GDM1 (cell line): Measurements from ENCODE around the gene TGFB1.
A peak's percentile ranks its signal among the peaks of the same experiment; 100 is the strongest.
"Not testable (repeated sequence)": the region's sequence is repeated elsewhere in the genome, so short reads cannot be mapped to it uniquely, and the experiment has no call there.

Experiments
- DNase-seq: peaks from one replicate; lab custom pipeline; 2025; lab: John Stamatoyannopoulos, UW

TGFB1 gene

DNA sequence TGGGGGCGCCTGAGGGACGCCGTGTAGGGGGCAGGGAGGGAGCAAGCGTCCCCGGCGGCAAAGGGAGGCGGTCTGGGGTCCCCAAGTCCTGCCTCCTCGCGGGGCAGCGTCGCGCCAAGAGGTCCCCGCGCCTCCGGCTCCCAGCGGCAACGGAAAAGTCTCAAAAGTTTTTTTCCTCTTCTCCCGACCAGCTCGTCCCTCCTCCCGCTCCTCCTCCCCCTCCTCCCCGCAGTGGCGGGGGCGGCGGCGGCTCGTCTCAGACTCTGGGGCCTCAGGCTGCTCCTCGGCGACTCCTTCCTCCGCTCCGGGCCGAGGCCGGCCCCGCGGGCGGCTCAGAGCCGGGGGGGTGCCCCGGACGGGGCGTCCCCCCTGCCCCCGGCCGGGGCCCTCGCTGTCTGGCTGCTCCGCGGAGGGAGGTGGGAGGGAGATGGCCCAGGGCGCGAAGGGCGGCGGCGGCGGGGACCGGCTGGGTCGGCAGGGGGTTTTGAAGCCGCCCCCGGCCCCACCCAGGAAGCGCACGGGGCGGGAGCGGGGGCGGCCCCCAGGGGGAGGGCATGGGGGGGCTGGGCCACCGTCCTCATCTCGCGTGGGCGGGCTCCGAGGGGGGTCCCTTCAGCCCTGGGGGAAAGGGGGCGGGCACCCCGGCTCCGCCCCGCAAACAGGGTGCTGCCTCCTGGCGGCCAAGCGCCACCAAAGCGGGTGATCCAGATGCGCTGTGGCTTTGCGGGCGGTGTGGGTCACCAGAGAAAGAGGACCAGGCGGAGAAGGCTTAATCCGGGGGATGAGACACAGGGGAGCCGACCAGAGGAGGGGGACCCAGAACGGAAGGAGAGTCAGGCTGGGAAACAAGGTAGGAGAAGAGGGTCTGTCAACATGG lies at the start of gene TGFB1:
Gene TGFB1 (minus strand): TSS at position 457 of the 877 bp plus-strand sequence. CDS start 878 bp downstream, outside the sequence.
- DNase-seq: peak; percentile 86

DNA sequence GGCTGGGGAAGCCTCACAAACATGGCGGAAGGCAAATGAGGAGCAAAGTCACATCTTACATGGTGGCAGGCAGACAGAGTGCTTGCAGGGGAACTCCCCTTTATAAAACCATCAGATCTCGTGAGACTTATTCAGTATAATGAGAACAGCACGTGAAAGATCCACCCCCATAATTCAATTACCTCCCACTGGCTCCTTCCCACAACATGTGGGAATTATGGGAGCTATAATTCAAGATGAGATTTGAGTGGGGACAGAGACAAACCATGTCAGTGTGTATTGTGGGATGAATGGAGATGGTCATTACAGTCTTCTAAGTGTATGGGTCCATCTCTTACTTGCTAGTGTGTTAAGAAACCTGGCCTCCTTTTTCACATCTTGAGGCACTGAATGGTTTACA lies 48.3 kb upstream of the TGFB1 start:
- DNase-seq: no peak

- no peak for DNase-seq
Measured at GRCh38 chr19:41401483-41401882, 47.8 kb upstream of the TGFB1 start.

DNA sequence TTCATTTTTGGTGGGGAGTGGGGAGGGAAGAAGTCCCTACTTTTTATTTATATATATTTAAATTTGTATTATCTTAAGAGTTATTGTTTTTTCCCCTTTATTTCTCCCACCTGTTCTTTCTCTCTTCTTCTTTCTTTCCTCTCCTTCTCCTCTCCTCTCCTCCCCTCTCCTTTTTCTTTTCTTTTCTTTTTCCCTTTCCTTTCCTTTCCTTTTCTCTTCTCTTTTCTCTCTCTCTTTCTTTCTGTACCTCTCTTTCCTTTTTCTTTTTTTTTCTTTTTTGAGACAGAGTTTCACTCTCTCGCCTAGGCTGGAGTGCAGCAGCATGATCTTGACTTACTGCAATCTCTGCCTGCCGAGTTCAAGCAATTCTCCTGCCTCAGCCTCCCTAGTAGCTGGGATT lies 45.8 kb upstream of the TGFB1 start:
- DNase-seq: no peak

DNA sequence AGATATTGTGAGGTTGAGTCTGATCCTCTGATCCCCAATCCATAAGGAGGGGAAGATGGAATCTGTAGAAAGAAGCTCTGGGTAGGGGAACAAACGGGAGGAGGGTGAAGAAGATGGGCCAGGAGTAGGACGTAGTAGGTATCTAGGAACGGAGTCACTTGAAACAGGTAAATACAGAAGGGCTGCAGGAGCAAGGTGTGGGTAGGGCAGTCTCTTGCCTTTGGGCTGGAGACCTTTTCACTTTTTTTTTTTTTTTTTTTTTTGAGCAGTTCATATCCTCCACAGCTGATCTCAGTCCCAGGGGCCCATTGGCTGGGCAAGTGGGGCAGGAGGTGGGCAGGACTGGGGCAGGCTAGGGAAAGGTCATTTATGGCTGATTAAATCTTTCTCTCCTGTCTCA lies 45.4 kb upstream of the TGFB1 start:
- DNase-seq: no peak

DNA sequence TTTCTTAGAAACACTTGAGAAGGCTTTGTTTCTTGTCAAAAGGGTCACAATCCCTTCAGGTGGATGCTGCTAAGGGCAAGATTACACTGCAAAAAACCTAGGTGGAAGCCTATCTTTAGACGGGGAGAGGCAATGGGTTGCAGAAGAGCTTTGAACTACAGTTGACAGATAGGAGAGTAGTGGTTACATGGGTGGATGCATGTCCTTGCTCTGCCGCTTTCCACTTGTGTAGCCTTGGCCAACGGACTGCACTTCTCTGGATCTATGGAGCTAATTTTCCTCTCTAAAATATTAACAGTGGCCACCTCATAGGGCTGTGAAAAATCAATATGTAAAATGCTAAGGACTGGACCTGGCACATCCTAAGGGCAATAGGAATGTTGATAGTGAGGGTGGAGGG lies 44.9 kb upstream of the TGFB1 start:
- no peak for DNase-seq

DNA sequence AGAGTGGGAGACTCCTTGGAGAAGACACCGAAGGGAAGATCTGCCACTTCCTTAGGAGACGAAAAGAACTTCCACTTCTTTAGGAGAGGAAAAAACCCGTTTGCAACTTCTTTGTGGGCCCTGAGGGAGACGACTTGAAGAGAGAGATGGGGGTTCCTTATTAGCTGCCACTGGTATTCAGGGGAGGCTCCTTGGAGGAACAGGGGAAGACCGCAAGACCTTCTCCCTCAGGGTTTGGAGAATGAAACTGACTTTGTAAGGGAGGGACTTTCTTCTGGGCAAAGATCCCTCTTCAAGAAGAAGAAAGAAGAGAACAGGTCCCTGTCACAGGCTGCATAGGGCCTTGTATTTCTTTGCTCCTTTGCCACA lies 44.3 kb upstream of the TGFB1 start:
- no peak for DNase-seq

GRCh38 chr19:41397086-41398049 lies 43.6 kb upstream of the TGFB1 start, which contains the start of the genes BCKDHA and EXOSC5:
Gene BCKDHA, plus strand, starts transcription at chr19:41397818. Its CDS starts 10 bp downstream, at chr19:41397828.
Gene EXOSC5, minus strand, starts transcription at chr19:41397359. Its CDS starts 31 bp downstream, at chr19:41397328.
- DNase-seq: peak; percentile 99

DNA sequence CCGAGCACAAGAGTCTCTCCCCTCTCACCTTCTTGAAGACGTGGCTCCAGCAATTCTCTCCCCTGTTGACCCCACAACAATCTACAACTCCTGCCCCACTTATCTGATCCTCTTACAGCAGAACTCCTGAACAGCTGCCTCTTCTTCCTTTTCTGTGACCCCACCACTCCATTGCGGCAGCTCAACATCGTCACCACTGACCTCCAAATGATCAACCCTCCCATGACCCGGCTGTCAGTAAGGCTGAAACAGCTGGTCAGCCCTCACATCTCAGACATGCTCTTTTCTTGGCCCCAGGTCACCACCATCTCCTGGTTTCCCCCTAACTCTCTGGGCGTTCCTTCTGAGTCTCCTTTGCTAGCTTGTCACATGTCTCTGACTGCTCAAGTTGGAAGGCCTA lies 41.6 kb upstream of the TGFB1 start:
- DNase-seq: no peak

DNA sequence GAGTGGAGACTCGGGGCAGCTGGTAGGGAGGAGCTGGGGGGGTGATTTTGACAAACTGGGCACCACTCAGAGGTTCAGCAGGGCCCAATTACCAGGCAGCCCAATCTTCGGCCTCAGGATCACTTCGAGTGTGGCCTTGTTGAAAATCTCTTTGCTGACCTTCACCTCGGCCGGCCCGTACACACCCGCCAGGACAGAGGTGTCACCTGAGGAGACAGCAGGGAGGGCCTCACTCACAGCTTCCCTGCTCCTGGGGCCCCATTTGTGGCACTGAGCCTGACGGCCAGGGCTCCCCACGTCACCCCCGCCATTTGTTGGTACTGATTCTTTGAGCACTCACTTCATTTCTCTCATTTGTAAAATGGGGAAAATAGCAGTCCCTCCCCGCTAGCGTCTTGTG lies 39.1 kb upstream of the TGFB1 start:
- no peak for DNase-seq

DNA sequence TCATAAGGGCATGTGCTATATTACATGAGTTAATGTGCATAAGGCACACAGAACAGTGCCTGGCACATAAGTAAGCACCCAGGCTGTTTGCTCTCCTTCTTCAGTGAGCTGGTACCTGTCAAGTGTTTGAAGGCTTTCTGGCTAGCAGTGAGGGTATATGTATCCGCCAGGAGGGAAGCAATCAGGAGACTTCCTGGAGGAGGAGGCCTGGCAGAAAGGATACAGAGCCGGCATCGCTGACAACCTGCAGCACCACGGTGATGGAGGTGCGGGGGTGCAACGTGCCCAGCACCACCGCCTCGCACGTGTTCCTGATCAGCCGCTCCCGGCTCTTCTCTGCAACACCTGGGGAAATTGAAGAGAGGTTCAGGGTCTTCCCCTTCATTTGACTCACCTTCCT lies 37.9 kb upstream of the TGFB1 start:
- no peak for DNase-seq

DNA sequence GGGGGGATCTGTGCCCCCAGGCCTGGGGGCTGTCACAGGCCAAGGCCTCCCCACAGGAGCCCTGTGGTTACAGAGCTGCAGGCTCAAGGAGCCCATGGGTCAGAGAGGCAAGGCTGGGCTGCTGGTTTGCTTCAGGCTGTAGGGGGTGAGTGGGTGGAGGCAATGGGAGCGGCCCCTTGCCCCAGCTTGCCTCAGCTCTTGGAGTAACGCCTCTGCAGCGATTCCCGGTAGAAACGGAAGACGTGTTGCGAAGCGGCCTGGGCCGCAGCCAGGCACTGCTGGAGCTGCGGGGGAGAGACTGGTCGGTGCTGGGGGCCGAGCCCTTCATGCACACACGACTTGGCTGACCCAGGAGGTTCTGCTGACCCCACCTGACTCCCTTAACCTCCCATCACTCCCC lies 32.7 kb upstream of the TGFB1 start:
- no peak for DNase-seq

GRCh38 chr19:41384351-41384750 lies 30.6 kb upstream of the TGFB1 start:
- DNase-seq: no peak

GRCh38 chr19:41381536-41381935 lies 27.8 kb upstream of the TGFB1 start:
- DNase-seq: not testable (repeated sequence)

DNA sequence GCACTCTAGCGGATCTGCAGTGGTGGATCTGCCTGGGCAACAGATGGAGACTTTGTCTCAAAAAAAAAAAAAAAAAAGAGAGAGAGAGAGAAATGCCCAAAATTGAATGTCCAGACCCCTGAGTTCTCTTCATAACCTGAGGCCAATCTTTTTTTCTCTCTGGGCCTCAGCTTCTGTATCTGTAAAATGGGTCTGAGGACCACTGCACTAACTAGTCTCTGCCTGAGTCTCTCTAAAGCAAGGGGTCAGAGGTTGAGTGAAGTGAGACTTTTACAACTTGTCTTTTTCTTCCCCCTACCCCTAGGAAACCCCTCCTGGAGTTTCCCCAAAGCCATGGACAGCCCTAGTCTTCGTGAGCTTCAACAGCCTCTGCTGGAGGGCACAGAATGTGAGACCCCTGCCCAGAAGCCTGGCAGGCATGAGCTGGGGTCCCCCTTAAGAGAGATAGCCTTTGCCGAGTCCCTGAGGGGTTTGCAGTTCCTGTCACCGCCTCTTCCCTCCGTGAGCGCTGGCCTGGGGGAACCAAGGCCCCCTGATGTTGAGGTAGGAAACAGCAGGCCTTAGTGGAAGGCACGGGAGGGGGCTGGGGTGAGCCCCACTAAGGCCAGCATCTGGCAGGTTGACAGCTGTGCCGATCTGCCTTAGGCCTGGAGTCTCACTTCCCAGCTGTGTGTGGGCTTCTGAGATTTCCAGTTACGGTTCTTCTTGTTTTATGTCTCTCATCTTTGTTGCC lies 24.4 kb upstream of the TGFB1 start:
- DNase-seq: no peak

DNA sequence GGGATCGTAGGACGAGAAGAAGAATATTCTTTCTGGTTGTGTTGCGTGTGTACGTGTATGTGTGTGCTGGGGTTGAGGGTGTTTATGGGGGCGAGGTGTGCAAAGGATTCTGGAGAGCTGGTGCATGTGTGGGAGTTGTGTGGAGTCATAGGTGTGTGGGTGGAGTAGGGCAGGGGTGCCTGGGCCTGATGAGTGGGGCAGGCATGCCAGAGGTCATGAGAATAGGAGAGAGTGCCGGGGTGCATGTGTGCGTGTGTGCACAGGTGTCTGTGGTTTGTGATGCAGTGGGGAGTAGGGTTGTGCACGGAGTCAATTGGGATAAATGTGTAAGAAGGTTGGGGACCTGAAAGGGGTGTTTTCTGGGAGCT lies 23.3 kb upstream of the TGFB1 start:
- no peak for DNase-seq

- DNase-seq: no peak
Measured at GRCh38 chr19:41376241-41376997, 22.7 kb upstream of the TGFB1 start, which contains the start of gene TMEM91. Gene TMEM91, plus strand, starts transcription at chr19:41376533. Its CDS starts 1,777 bp downstream, at chr19:41378310.

- DNase-seq: no peak
Measured at GRCh38 chr19:41373993-41374392, 20.3 kb upstream of the TGFB1 start.

DNA sequence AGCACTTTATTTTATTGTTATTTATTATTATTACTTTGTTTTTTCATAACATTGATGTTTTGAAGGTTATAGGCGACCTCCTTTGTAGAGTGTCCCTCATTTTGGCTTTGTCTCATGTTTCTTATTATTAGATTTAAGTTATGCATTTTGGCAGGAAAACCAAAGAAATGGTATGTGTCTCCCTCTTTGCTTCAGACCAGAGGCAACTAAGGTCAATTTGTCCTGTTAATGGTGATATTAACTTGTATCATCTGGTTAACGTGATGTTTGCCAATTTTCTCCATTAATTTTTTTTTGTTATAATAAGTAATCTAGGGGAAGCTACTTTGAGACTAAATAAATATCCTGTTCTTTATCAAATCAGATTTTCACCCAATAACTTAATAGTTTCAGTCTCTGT lies 18.8 kb upstream of the TGFB1 start:
- DNase-seq: no peak

DNA sequence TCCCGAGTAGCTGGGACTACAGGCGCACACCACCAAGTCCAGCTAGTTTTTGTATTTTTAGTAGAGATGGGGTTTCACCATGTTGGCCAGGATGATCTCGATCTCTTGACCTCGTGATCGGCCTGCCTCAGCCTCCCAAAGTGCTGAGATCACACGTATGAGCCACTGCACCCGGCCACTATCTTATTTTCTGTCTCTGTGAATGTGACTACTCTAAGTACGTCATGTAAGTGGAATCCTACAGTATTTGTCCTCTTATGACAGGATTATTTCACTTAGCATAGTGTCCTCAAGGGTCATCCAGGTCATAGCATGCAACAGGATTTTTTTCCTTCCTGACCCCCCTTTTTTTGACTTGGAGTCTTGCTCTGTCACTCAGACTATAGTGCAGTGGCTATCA lies 17.8 kb upstream of the TGFB1 start:
- DNase-seq: no peak

GRCh38 chr19:41371119-41371518 lies 17.4 kb upstream of the TGFB1 start:
- DNase-seq: not testable (repeated sequence)
